Activated CD8-positive, alpha-beta memory T cell treated with anti-CD3 and anti-CD28 coated beads, Interleukin-2, amount 50 U/mL, for 1 hour (primary cell): ENCODE measurements around the gene PTPRD.
"Not testable (repeated sequence)": the region's sequence is repeated elsewhere in the genome, so short reads cannot be mapped to it uniquely, and the experiment has no call there.

ENCODE experiments used
- DNase-seq: peaks from one replicate; pipeline ENCODE4 v3.0.0-alpha.2; 2020; ENCODE audit errors: extremely low read depth

PTPRD gene

DNA sequence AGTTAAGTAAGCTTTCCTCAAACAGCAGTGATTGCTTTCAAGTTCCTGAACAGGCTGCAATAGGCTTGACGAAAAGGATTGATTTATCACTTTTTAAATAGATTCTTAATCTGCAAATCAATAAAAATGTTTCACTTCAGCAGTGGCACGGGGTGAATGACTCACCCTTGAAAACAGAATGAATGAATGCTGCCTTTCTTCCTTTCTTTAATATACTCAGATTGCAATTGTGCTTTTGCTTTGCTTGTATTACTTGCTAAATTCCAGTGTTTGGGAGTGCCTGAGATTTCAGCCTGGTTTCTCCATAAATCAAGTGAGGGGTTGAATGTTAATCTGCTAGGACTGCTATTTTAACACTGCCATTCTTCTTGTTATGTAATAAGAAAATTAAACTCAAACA lies 1293.8 kb downstream of the PTPRD start:
- no peak for DNase-seq

DNA sequence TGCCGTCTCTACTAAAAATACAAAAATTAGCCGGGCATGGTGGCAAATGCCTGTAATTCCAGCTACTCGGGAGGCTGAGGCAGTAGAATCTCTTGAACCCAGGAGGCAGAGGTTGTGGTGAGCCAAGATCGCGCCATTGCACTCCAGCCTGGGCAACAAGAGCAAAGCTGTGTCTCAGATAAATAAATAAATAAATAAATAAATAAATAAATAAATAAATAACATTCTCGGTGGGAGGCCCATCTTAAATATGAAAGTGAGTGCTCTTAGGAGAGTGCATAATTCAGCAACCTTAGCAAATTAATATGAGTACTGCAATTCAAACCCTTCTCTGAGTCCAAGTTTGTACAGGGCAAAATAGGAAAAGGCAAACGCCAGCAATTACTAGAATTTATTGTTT lies 1302.1 kb downstream of the PTPRD start:
- DNase-seq: not testable (repeated sequence)

DNA sequence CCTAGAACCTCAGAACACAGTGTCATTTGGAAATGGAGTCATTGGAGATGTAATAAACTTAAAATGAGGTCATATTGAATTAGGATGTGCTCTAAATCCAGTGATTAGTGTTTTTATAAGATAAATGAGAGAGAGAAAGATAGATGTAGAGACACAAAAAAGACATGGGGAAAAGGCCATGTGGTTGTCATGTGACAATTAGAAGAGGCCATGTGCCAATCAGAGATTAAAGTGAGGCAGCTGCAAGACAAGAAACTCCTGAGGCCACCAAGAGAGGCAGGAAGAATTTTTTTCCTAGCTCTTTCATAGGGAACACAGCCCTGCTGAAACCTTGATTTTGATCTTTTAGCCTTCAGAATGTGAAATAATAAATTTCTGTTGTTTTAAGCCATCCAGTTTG lies 1307.2 kb downstream of the PTPRD start:
- no peak for DNase-seq

DNA sequence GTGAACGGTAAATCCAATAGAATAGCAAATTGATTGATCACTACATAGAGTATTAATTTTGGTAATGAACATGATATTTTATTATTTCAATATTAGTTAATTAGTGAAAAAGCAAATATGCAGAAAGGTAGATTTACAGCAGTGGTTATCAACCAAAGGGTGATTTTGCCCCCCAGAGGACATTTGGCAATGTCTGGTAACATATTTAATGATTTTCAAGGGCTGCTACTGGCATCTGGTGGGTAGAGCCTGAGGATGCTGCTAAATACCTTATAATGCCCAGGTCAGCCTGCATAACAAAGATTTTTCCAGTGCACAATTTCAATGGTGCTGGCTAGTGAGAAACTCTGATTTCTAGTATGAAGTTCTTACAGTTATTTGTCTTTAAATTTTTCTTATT lies 1313.7 kb downstream of the PTPRD start:
- no peak for DNase-seq

DNA sequence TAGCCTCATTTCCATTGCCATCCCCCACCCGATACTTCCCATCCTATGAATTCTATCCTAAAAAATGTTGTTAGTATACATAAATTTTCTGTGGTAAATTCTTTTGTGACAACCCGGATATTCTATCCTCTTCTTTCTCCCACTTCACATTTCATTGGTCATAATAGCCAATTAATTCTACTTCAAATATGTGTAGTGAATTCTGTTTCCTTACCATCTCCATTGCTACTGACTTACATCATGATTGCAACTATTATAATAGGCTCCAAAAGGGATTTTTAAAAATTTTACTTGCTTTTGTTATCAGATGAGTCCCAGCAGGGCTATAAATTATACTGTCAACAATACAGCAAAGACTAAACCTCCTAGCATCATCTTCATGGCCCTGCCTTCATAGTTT lies 1326.8 kb downstream of the PTPRD start:
- DNase-seq: no peak

DNA sequence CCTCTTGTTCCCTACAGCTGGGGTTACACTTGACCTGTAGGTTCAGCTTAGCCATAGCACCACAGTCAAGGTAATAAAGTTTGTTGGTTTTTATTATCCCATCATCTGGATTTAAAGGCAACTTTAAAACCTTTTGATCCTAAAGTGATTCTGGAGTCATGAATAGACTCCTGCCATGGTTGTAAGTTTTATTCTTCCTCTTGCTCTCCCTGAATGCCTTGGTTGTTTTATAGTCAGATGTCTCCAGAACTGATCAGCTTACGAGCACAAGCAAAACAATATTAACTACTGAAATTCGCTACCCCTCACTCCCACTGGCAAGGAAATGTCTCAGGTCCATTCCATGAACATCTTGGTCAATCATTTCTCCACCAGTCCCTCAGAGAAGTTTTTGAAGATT lies 1328.6 kb downstream of the PTPRD start:
- DNase-seq: no peak

DNA sequence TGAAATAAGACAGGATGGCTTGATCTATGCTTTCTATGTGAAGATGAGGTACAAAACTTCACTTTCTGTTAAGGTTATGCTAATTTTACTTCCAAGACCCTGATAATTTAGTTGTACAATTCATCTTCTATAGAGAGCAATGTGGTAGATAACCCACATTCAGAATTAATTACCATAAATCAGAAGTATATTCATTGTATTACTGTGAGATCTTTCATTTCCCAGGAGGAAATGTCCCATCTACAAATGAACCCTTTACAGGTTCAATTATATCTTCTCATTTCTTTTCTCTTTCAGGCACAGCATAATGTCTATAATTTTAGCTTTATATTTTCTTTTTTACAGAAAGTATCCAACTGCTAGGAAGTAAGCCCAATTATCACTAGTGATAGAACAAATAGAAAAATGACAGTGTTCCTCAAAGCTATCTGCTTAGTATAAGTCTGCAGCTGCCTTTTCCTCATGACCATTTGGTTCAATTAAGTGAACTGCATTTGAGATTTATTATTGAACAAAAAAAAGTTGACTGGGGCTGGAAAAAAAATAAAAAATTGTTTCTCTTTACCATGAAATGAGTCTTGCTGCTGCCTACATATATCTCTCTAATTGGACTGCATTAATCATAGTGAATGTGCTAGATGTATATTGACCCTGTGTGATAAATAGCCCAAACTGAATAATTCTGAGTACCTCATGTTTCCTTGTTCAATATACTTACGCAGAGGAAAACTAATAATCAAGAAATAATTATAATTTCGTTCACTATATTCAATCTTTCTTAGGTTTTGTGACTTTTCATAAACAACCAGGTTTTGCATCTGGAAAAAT lies 1329.4 kb downstream of the PTPRD start:
- DNase-seq: no peak

DNA sequence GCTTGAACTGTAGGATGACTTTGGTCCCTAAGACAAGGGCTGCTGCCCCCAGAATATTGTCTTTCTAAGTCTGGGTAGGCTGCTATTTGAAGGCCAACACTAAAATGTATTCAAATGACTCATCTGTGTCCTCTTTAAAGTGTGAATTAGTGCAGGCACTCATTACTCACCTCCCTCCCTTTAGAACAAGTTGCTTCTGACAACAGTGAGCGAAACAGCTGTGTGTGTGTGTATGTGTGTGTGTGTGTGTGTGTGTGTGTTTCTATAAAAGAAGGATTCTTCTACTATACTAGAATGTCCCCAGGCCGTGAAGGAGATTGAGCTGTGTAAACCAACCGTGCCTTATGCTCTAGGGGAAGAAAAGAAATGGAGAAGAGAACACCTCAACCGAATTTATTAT lies 1337.2 kb downstream of the PTPRD start:
- DNase-seq: no peak

DNA sequence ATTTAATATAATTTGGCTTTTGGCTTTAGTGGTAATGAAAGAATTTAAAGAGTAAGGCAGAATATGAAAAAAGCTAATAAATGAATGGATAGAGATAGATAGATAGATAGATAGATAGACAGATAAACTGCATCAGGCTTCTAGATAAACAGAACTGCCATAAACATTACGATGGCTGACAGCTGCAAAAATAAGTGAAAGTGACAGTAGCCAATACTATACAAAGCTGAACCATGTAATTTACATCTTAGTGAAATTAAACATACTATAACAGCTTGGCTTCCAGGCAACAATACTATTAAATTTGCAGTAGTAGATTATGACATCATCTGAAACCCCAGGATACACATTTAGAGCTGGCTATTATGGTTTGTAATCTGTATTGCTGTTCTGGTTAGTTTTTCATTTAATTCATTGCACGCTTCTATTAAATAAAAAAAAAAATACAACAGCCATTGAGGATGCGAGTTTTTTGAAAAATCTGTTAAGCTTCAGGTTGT lies 1354.8 kb downstream of the PTPRD start:
- no peak for DNase-seq

DNA sequence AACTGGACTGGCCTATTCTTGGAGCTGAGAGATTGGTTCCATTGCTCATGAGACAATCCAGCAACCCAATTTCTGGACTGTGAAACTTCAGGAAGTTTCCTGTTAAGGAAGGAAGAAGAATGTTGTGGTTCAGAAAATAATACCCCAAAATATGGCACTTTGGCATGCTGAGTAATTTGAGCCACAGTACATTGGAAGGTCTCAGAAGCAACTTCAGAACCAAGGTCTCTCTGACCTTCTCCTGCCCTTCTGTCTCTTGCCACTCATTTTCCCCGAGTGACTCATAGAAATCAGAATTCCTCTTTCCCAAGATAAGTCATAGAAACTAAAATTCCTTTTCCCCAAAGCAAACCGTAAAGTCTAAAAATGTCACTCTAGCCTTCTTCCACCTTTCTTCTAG lies 1366.1 kb downstream of the PTPRD start:
- DNase-seq: no peak

DNA sequence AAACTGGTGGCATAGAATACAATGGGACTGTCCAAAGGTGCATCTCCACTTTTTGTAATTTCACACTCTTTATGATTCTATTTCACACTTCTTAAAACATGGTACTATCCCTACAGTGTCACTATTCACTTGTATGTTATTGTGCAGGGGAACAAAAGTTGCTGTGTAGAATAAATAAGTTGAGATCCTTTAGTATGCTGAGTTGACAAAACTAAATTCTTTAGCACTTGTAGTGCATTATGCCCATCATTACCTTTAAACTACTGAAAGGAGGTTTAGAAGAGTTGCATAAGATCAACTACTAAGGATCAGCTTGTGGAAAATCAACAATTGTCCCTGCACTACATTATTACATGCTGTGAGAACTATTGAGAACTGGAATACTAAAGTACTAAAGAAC lies 1380.9 kb downstream of the PTPRD start:
- DNase-seq: no peak

DNA sequence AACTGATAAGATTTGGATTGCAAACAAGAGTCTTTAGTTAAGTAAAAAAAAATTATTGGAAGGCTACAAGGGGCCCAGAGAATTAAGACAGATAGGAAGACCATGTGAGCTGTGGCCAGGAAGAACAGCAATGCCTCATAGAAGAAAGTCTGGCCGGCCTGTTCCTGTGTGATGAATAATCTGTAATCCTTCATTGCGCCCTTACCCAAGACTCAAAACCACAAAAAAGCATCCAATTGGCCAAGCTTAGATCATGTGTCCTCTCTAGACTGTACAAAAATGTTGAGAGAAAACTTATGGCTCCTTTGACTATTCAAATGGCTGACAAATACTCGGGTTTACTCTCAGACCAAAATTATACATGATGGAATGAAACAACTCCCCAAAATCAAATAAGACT lies 1383.5 kb downstream of the PTPRD start:
- DNase-seq: no peak

DNA sequence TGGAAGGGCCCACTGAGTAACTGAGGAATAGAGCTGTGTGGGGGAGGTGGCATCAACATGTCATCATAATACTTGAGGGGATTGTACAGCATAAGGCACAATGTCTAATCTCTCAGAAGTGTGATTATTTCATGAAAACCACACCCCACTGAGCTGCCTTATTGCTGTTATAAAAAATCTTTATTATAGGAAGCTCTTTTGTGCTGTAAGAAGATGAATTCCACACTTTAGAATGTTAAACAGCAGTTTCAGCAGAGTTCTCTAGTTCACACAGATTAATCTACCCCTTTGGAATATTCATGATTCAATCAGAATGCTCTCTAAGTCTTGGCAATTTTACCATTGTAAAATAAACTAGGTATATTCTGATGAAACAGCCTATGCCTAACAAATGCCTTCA lies 1389.6 kb downstream of the PTPRD start:
- no peak for DNase-seq

DNA sequence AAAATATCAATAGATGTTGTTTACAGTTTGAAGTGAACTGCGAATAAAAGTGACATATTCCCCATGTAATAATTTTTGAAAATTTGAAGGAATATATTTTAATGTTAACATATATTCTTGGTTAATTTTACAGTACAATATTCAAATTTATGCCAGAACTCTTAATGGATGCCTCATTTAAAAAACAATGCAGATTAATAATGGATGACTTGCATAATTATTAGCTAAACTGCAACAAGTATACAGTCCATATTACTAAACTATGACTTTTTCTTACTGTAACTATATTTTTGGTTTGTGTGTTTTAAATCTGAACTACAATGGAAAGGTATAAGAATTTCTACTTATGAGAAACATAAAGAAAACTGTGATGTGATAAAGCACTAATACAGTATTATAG lies 1390.1 kb downstream of the PTPRD start:
- no peak for DNase-seq

DNA sequence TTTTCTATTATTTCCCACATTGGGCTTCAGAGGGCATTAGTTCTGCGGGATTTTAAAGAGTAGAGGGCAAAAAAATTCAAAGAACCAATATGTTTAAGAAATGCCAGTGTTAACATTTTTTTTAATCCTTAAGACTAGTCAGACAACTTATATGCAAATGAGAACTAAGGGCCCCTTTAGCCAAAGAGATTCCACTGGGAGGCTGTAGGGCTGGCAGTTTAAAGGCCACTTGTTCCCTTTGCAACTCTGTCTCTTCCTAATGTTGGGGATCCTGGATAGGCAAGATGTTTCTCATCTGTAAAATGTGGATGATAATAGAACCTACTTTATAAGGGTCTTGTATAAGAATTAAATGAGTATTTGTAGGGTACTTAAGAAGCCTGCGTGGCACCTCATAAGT lies 1395.9 kb downstream of the PTPRD start:
- DNase-seq: no peak

DNA sequence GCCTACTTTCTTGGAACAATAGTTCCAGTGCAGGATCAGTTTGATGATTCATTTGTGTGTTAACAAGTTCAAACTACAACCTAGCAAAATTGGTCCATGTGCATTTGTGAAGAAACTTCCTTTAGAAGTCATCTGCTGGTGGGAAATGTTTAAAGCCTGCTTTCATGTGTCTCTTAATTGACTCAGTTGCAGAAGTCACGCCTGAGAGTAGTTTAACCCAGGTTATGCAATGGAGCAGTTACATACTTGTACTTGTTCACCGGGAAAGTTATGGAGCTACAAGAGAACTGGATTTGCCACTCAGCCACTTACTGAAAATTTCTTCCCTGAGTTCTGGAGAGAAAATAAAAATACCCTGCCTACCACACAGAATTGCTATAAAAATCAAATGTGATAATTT lies 1397.8 kb downstream of the PTPRD start:
- DNase-seq: no peak

DNA sequence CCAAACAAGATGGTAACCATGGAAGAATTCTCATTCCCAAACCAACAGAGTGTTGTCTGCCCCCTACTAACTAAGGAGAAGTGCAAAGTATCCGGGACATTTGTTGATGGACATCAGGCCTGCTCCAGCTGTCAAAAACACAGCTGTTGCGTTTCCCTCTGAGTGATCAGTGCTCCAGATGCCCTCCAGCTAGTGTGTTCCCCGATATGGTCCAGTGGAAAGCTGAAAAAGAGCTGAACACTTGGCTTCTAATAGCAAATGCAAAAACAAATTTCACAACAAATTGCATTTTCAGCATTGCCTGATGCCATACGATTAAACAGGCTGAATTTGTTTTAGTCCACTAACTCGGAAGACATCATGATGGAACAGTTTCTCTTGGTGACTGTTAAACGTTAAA lies 1398.7 kb downstream of the PTPRD start:
- DNase-seq: no peak

DNA sequence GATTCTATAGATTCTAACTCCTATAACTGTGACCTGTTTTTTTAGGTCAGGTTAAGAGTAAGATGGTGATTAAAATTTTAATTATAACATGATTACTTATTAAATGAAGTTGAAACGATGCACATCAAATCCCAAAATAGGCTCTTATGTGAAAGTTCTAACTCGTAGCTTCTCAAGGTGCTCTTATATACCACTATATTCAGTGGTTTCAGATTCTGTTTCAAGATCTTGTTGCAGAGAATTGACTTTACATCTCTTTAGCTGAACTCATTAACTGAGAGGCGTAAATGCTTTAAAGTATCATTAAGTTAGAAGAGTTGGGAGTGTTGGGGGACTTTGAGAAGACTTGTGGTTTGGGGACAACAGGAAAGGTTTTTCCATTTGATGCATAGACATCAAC lies 1399.8 kb downstream of the PTPRD start:
- DNase-seq: no peak

DNA sequence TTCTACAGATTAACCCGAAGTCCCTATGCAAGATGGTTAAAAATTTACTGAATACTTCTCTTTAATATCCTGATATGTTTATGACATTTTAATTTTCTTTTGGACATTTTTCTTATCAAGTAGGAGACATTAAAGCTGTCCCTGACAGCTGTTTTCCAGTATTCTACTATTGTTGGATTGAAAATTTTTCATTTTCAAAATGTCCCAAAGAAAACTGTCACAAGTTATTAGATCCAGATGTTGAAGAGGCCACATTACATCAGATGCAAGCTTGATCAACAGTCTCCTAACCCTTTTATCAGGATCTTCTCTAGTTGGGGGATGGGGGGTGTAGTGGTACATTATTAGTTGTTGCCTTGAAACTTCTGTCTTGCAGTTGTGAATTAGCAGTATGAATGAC lies 1410.5 kb downstream of the PTPRD start:
- DNase-seq: no peak

DNA sequence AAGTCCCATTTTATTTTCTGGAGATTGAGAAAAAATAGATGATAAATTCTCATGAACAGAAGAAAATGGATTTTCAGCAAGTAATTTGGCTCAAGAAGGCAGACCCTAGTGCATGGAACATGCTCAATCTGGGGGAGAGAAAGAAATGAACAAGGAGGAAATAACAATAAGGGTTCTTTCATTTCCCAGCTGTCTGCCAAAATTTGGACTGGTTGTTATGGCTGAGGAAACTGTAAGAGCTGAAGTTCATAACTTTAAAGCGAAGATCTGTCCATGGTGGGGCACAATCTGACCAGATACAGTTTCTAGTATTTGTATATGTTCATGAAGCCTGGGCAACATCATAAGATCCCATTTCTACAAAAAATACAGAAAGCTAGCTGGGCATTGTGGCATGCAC lies 1426.7 kb downstream of the PTPRD start:
- no peak for DNase-seq

DNA sequence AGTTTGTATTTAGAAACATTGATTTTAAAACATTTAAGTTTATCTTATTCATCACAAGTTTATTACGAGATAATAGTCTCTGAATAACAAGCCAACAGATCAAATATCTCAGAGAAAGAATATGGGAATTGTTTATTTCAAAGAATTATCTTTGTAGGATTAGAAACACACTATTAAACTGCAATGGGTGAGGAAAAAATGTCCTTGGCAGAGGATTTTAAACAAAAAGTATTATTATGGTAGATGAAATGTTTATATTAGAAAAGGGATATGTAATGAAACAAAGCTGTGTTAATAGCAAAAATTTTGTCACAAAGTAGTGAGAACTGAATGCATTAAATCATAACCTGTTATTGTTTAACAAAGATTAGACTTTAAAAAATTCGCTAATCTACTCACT lies 1430.4 kb downstream of the PTPRD start:
- no peak for DNase-seq

DNA sequence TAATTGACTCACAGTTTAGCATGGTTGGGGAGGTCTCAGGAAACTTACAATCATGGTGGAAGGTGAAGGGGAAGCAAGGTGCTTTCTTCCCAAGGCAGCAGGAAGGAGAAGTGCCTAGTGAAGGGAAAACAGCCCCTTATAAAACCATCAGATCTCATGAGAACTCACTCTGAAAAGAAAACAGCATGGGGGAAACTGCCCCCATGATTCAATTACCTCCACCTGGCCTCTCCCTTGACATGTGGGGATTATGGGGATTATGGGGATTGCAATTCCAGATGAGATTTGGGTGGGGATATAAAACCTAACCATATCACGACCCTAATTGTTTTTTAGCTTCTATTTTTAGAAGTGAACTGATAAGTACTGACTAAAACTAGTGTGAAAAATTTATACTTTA lies 1435.7 kb downstream of the PTPRD start:
- no peak for DNase-seq

DNA sequence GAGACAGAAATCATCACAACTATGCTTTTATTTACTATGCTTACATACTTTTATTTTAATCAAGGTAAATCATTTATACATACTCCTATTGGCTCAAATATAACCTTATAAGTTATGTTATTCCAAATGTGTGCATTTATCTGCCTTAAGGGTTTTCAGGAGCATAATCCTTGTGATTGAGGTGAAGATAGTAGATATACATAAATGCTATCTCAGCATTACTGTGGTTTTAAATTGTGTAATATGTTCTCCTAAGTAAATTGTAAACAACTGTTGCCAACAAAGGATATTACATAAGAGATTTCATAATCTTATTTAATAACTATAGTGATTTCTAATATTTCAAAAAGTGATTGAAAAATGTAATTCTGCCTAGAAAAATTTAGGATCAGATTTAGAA lies 1438.4 kb downstream of the PTPRD start:
- no peak for DNase-seq

DNA sequence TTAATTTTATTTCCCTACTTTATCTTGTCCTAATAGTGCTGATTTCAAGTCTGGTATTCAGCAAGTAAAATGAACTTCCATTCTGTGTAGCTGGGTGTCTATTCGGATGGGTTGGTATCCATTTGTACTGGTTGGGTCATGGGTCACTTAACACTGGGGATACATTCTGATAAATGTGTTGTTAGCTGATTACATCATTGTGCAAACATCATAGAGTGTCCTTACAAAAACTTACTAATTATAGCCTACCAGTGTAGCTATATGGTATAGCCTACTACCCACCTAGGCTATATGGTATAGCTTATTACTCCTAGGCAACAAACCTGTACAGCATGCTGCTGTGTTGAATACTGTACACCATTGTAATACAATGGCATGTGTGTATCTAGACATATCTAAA lies 1439.5 kb downstream of the PTPRD start:
- no peak for DNase-seq
